CD4-positive, alpha-beta T cell treated with Interleukin-21 for 1 hour (primary cell): ENCODE results near the gene STX18.
"Not testable (repeated sequence)": the region's sequence is repeated elsewhere in the genome, so short reads cannot be mapped to it uniquely, and the experiment has no call there.

Experiments
- DNase-seq: peaks from one replicate; pipeline ENCODE4 v3.0.0-alpha.2; 2020

Gene STX18

GRCh38 chr4:4507923-4508322, 33.9 kb downstream of the STX18 start:
- peak; percentile 12 for DNase-seq

- DNase-seq = no peak
Observed at GRCh38 chr4:4507403-4507802, 34.4 kb downstream of the STX18 start.

- DNase-seq = no peak
Observed at GRCh38 chr4:4506961-4507360, 34.9 kb downstream of the STX18 start.

- DNase-seq = not testable (repeated sequence)
Observed at GRCh38 chr4:4505211-4505610, 36.6 kb downstream of the STX18 start.

- DNase-seq = no peak
Observed at GRCh38 chr4:4504783-4505182, 37.1 kb downstream of the STX18 start.

- peak; percentile 28 for DNase-seq
Observed at GRCh38 chr4:4502694-4503311, 39.0 kb downstream of the STX18 start.

- no peak for DNase-seq
Observed at GRCh38 chr4:4501679-4502078, 40.2 kb downstream of the STX18 start.

GRCh38 chr4:4499438-4500123, 42.3 kb downstream of the STX18 start:
- DNase-seq = no peak

GRCh38 chr4:4496592-4497372, 45.1 kb downstream of the STX18 start:
- no peak for DNase-seq

GRCh38 chr4:4494882-4495281, 47.0 kb downstream of the STX18 start:
- no peak for DNase-seq

- no peak for DNase-seq
Observed at GRCh38 chr4:4492161-4492847, 49.5 kb downstream of the STX18 start.

GRCh38 chr4:4491396-4491893, 50.4 kb downstream of the STX18 start:
- no peak for DNase-seq

GRCh38 chr4:4490816-4491215, 51.0 kb downstream of the STX18 start:
- DNase-seq = no peak

GRCh38 chr4:4490041-4490440, 51.8 kb downstream of the STX18 start:
- no peak for DNase-seq

GRCh38 chr4:4488405-4489404, 53.1 kb downstream of the STX18 start:
- peak; percentile 75 for DNase-seq

GRCh38 chr4:4486969-4487368, 54.9 kb downstream of the STX18 start:
- DNase-seq = no peak

- DNase-seq = no peak
Observed at GRCh38 chr4:4485806-4486205, 56.0 kb downstream of the STX18 start.

- no peak for DNase-seq
Observed at GRCh38 chr4:4481399-4481994, 60.4 kb downstream of the STX18 start.

- DNase-seq = no peak
Observed at GRCh38 chr4:4480685-4481398, 61.0 kb downstream of the STX18 start.

GRCh38 chr4:4480205-4480604, 61.6 kb downstream of the STX18 start:
- no peak for DNase-seq

- no peak for DNase-seq
Observed at GRCh38 chr4:4479366-4479765, 62.5 kb downstream of the STX18 start.
